Measurements from ENCODE around the gene CASKIN1.
"Not testable (repeated sequence)": the region's sequence is repeated elsewhere in the genome, so short reads cannot be mapped to it uniquely, and the experiment has no call there.

CASKIN1 gene

GRCh38 chr16:2155091-2155950, 41.1 kb downstream of the CASKIN1 start, which contains the start of gene TRAF7:
Gene TRAF7, plus strand, starts transcription at chr16:2155782. Its CDS starts 8,139 bp downstream, at chr16:2163921.
- DNase-seq, result peak; percentile 100

GRCh38 chr16:2154533-2155090, 41.8 kb downstream of the CASKIN1 start:
- DNase-seq, result no peak

DNA sequence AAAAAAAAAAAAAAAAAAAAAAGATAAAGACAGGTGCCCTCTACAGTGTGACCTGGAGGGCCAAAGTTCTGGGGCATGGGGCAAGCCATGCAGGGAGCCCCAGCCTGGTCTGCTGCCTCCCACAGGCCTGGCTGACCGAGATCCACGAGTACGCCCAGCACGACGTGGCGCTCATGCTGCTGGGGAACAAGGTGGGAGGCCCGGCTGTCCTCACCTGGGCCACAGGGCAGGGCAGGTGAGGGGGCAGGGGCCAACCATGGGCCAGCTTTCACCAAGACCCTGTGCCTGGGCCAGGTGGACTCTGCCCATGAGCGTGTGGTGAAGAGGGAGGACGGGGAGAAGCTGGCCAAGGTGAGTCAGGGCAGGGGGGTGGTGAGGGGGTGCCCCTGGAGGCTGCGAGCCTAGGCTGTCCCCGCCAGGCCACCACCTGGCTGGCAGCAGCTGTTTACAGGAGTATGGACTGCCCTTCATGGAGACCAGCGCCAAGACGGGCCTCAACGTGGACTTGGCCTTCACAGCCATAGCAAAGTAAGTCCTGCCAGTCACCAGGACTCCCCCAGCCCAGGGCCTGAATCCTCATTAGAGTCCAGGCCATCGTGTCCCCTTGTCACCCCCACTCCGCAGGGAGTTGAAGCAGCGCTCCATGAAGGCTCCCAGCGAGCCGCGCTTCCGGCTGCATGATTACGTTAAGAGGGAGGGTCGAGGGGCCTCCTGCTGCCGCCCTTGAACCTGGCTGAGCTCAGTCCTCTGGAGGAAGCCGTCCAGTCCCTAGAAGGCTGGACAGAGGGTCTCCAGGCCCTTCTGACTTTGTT, 43.5 kb downstream of the CASKIN1 start:
- no peak for DNase-seq

GRCh38 chr16:2151188-2152091, 45.0 kb downstream of the CASKIN1 start:
- DNase-seq, result no peak

DNA sequence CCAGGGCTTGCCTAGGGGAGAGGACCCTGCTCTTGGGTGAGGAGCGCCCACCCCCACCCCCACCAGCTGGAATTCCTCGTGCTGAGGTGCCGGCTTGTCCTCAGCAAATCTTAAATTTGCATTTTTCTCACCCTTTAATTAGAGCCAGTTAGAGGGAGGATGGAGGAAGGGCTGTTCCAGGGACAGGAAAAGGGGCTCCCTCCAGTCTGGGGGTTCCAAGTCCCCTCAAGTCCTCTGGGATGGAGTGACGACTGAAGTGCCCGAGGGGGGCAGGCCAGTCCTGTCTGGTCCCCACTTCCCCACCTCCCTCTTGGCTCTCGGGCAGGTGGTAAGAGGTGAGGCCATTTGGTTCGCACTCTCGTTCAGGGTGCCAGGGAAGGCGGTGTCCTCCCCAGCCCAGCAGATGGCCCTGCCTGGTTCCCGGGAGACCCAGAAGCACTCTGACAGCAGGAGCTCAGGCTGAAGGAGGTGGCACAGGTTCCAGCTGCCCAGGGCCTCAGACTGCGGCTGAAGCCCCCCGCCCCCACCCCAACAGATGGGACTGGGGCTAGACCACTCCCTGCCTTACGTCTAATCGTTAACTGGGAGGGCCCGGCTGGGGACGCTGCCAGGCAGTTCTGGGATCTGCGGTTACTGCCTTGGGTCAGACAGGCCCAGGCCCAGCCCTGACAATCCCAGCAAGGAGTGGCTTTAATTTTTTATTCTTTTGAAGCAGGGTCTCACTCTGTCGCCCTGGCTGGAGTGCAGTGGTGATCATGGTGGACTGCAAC, 45.8 kb downstream of the CASKIN1 start:
- DNase-seq, result no peak

DNA sequence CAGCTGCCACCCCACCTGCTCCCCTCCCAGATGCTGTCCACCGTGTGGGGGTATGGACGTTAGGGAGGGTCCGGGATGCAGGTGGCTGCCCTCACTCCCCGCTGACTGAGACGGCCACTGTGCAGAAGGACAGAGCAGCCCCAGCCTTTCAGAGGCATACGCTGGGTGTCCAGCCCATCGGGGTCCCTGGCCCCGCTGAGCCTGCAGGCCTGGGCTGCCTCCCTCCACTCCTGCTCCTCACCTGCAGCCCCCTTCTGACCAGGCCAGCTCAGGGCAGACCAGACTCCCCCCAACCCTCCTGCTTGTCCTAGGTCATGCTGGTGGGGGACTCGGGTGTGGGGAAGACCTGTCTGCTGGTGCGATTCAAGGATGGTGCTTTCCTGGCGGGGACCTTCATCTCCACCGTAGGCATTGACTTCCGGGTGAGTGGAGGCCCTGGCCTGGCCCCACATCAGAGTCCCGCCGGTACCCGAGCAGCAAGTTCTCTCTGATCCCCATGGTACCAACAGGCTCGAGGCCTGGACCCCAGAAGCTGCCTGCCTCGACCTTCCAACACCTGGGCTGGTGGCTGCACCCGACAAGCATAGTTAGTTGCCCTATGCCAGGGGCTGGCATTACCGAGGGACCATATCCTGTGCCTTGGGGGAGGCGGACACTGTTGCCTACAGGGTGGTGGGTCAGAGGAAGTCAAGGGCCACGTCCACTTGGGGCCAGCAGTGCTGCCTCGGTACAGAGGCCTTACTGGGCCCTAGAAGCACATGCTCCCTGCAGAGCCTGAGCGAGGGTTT, 46.6 kb downstream of the CASKIN1 start:
- DNase-seq, result no peak

DNA sequence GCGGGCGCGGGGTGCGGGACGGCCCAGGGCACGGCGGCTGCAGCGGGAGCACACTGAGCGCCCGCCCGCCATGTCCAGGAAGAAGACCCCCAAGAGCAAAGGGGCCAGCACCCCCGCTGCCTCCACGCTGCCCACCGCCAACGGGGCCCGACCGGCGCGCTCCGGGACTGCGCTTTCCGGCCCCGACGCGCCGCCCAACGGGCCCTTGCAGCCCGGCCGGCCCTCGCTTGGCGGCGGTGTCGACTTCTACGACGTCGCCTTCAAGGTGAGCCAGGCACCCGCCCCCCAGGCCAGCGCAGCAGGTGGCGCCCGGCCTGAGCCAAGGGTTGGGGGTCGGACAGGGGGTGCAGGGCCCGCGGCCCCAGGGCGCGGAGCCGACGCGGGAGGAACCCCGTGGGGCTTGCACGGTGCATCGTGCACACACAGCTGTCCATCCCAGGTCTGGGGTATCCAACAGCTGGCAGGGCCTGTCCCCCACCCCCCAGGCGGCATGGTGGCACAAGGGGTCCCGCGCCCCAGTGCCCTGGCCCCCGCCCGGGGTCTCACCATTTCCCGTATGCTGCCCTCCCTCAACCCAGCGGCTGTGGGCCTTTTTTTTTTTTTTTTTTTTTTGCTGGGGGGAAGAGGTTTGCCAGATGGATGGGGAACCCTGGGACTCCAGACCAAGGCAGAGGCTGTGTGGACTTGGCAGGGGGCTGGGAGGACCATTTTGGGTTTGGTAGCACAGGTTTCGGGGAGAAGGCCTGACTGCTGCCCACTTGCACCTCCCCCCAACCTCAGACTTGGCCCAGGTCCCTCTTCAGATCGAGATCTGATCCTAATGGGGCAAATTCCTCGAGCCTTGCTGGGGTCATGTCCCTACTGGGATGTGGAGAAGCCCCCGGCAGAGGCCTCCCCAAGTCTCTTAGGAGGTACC, 47.4 kb downstream of the CASKIN1 start:
- no peak for DNase-seq

GRCh38 chr16:2147981-2148671, 48.3 kb downstream of the CASKIN1 start, which contains the start of gene RAB26:
Gene RAB26, plus strand, starts transcription at chr16:2148625. Its CDS starts 159 bp downstream, at chr16:2148784.
- peak; percentile 93 for DNase-seq

DNA sequence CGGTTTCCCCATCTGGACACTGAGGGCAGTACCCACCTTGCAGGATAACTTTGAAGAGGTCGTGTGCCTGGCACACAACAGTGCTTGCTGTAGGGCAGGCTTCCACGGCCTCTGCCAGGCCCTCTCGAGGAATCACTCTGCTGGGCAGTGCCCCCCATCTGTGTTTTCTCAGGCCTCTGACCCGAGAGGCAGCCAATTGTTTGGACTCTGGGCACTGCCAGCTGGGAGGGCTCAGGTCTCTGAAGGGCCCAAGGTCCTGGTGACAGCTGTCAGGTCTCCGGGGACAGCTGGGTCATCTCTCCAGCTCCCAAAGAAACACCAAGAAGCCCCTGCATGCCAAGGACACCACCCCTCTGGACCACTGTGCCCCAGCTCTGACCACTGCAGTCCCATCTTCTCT, 49.0 kb downstream of the CASKIN1 start:
- no peak for DNase-seq

GRCh38 chr16:2145843-2146242, 50.6 kb downstream of the CASKIN1 start:
- no peak for DNase-seq

- DNase-seq, result no peak
These were observed 52.4 kb downstream of the CASKIN1 start for GRCh38 chr16:2143878-2144485.

DNA sequence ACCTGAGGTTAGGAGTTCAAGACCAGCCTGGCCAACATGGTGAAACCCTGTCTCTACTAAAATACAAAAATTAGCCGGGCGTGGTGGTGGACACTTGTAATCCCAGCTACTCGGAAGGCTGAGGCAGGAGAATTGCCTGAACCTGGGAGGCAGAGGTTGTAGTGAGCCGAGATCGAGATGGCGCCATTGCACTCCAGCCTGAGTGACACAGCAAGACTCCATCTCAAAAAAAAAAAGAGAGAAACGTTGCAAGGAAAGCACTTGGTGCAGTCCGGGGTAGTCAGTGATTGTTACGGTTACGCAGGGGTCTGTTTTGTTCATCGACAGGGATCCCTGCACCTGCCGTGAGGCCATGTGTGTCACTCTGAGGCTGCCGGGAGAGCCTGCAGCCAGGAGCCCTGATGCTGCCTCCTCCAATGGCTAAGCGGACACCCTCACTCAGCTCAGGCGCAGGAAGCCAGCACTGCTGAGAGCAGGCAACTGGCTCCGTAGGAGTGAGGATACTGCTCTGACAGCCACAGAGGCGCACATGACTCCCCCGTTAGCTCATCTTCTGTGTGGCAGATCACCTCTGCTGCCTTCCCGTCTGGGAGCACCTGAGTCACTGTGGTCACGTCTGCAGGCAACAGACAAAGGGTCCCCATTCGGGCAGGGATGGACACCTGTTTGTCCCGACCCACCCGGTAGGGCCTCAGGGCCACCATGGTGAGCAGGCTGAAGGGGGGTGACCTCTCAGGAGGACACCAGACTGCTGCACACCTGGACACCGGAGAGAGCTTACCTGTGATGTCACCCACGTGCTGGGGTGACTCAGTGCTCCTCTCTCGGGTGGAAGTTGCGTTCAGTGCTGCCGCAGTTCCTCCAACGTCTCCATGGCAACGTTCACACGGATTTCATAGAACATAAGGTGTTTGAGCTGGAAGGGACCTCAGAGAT, 53.2 kb downstream of the CASKIN1 start:
- DNase-seq, result no peak

GRCh38 chr16:2135770-2136490, 60.5 kb downstream of the CASKIN1 start, which contains the start of gene PKD1:
Gene PKD1, minus strand, starts transcription at chr16:2135898. Its CDS starts 209 bp downstream, at chr16:2135689.
- DNase-seq, result peak; percentile 85

- DNase-seq, result not testable (repeated sequence)
These were observed 61.3 kb downstream of the CASKIN1 start for GRCh38 chr16:2135071-2135470.

- not testable (repeated sequence) for DNase-seq
These were observed 62.6 kb downstream of the CASKIN1 start for GRCh38 chr16:2133797-2134196.

DNA sequence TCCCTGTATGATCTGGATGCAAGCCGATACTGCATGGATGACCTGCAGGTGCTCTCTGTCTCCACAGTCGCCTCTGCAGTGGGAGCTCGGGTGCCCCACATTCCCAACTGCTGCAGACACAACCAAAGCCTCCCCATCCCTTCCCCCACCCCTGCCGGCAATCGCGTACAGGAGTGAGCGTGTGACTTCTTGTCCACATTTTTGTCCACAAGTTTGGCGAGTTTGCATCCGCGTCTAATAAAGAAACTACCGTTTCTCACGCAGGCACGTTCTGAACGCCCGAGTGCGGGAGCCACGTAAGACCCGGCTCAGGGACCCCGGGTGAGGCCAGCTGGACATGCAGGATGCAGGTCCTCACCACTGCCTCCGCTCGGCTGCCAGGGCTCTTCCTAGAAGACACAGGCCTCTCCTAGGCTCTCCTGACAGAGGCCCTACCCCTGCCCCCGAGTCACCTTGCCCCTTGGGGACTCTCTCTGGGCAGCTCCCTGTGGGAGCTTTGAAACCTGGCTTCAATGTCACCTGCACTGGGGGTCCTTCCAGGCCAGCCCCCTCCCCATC, 66.4 kb downstream of the CASKIN1 start:
- DNase-seq, result not testable (repeated sequence)

Measured in COR-L47 (cell line).